Neural crest cell (in vitro differentiated cells): ENCODE results near the gene RPH3AL. TPM values are rescaled to one million over a fixed set of nuclear protein-coding genes. Genes with fewer than 3 reads are reported as not detected.

Experiments used
- DNase-seq: peaks from one replicate; pipeline ENCODE4 v3.0.0; 2021; ENCODE audit warnings: low read depth, mixed read lengths, low spot score
- H3K27ac Mint-ChIP-seq: one replicate; pipeline ENCODE4 v1.8.0; 2021; ENCODE audit warnings: mild to moderate bottlenecking, mixed read lengths; ENCODE audit not compliant: unreplicated experiment
- H3K27me3 Mint-ChIP-seq: 2 replicates; pipeline ENCODE4 v1.8.0; 2021; ENCODE audit warnings: low read depth, mild to moderate bottlenecking, mixed read lengths
- H3K36me3 Mint-ChIP-seq: 2 replicates; pipeline ENCODE4 v1.8.0; 2021; ENCODE audit warnings: low read depth, mild to moderate bottlenecking, mixed read lengths
- H3K4me1 Mint-ChIP-seq: 2 replicates; pipeline ENCODE4 v1.8.0; 2021; ENCODE audit warnings: mixed read lengths
- H3K4me3 Mint-ChIP-seq: one replicate; pipeline ENCODE4 v1.8.0; 2021; ENCODE audit warnings: mild to moderate bottlenecking, mixed read lengths
- H3K9me3 Mint-ChIP-seq: 2 replicates; pipeline ENCODE4 v1.8.0; 2021; ENCODE audit warnings: mixed read lengths
- CTCF ChIP-seq: fragments of 200-600 bp; sonication (generic); conservative IDR thresholded peaks from 2 replicates; pipeline ENCODE4 v1.5.0; 2021; ENCODE audit warnings: antibody characterized with exemption, mild to moderate bottlenecking
- total RNA-seq: library from RNA; stranded (reverse); gene quantifications from 2 replicates; pipeline ENCODE4 v1.2.1, GENCODE V29; 2021

RPH3AL gene
- total RNA-seq, 1 donor from 2014 or later = 1.9 TPM

GRCh38 chr17:364766-365165 lies 12.2 kb upstream of the RPH3AL start:
- Mint-ChIP-seq H3K4me3 (no peak overlapping the region), H3K27ac (no peak overlapping the region), H3K27me3 (peaks cover 3% of the 10 kb centered on the region), H3K4me1 (peaks cover 6% of the 10 kb centered on the region), H3K36me3 (peaks cover 5% of the 10 kb centered on the region), H3K9me3 (peaks cover 10% of the 10 kb centered on the region)
- no peak for TF ChIP-seq CTCF
- DNase-seq = no peak

- peaks cover 2% of the 10 kb centered on the region for H3K36me3 Mint-ChIP-seq
- TF ChIP-seq CTCF = no peak
- peaks cover 8% of the 10 kb centered on the region for H3K9me3 Mint-ChIP-seq
- no peak for DNase-seq
- H3K27ac Mint-ChIP-seq = no peak overlapping the region
- no peak overlapping the region for H3K4me3 Mint-ChIP-seq
- H3K4me1 Mint-ChIP-seq = peaks cover 7% of the 10 kb centered on the region
- H3K27me3 Mint-ChIP-seq = peaks cover 3% of the 10 kb centered on the region
Measured at GRCh38 chr17:364308-364707, 11.7 kb upstream of the RPH3AL start.

GRCh38 chr17:362721-363120 lies 10.1 kb upstream of the RPH3AL start:
- H3K27me3 Mint-ChIP-seq = no peaks in the 10 kb centered on the region
- TF ChIP-seq CTCF = no peak
- DNase-seq = no peak
- no peaks in the 10 kb centered on the region for H3K9me3 Mint-ChIP-seq
- no peak overlapping the region for H3K4me3 Mint-ChIP-seq
- H3K27ac Mint-ChIP-seq = no peak overlapping the region
- H3K36me3 Mint-ChIP-seq = no peaks in the 10 kb centered on the region
- peaks cover 7% of the 10 kb centered on the region for H3K4me1 Mint-ChIP-seq

- H3K4me1 Mint-ChIP-seq = peaks cover 7% of the 10 kb centered on the region
- H3K27ac Mint-ChIP-seq = no peak overlapping the region
- no peak for DNase-seq
- H3K27me3 Mint-ChIP-seq = no peaks in the 10 kb centered on the region
- no peak overlapping the region for H3K4me3 Mint-ChIP-seq
- no peak for TF ChIP-seq CTCF
- no peaks in the 10 kb centered on the region for H3K9me3 Mint-ChIP-seq
- H3K36me3 Mint-ChIP-seq = peaks cover 7% of the 10 kb centered on the region
Measured at GRCh38 chr17:360092-360750, 7.6 kb upstream of the RPH3AL start.

- H3K4me3 Mint-ChIP-seq = no peak overlapping the region
- peaks cover 7% of the 10 kb centered on the region for H3K36me3 Mint-ChIP-seq
- no peaks in the 10 kb centered on the region for H3K27me3 Mint-ChIP-seq
- DNase-seq = no peak
- H3K27ac Mint-ChIP-seq = peak overlapping the region; percentile 44
- H3K9me3 Mint-ChIP-seq = no peaks in the 10 kb centered on the region
- no peak for TF ChIP-seq CTCF
- peaks cover 7% of the 10 kb centered on the region for H3K4me1 Mint-ChIP-seq
Measured at GRCh38 chr17:358491-359151, 6.0 kb upstream of the RPH3AL start.
